Testis (tissue), 2 donors: Measurements from ENCODE around the gene OTULIN.

ENCODE experiments used
- CTCF ChIP-seq, 3 experiments: fragments of 450-650 bp in 2 of 3; fragments of 200-600 bp in 1 of 3; sonication (generic) in 1 of 3; IDR thresholded peaks; one replicate each; pipeline ENCODE4 v1.5.1; 2016 to 2019; ENCODE audit warnings: antibody characterized with exemption in 3 of 3, mild to moderate bottlenecking in 2 of 3, moderate library complexity in 1 of 3
- POLR2A ChIP-seq: fragments of 450-650 bp; IDR thresholded peaks from one replicate; pipeline ENCODE4 v1.6.1; 2017; ENCODE audit warnings: antibody characterized with exemption, mild to moderate bottlenecking, moderate library complexity

DNA sequence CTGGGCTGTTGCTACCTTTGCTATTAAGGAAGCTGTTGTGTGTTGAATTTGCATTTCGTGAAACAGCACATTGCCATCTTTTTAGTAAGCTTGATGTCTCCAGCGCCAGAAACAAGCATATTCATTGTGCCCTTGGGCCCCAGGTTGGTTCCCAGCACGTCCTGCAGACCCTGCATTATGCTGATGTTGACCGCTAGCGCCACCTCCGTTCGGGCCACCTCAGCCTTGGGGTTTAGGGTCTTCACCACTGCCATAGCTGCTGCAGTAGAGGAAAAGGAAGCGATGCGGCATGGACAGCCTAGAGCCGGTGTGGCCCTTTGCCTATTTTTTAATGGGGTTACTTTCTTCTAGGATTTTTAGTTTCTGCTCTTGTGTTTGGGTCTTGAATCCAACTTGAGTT is 23.8 kb upstream of the OTULIN start:
- TF ChIP-seq POLR2A (no peak), CTCF (IDR thresholded peaks at IDR 0.05) (no peak)
